ENCODE results near the gene ABRAXAS1. TPM values are rescaled to one million over a fixed set of nuclear protein-coding genes. Genes with fewer than 3 reads are reported as not detected.

ABRAXAS1 gene
- total RNA-seq, 1 donor from 2014 or later, result 27.2 TPM

- H3K27ac Mint-ChIP-seq, result peak overlapping the region; percentile 99
- no peaks in the 10 kb centered on the region for H3K27me3 Mint-ChIP-seq
- peak overlapping the region; percentile 99 for H3K4me3 Mint-ChIP-seq (ENCODE audit: low read depth)
- H3K4me1 Mint-ChIP-seq (ENCODE audit: low read depth), result peaks cover 14% of the 10 kb centered on the region
- no peak for DNase-seq (ENCODE audit: low spot score, unreplicated experiment)
- no peak for TF ChIP-seq CTCF (IDR thresholded peaks at IDR 0.05; ENCODE audit: unreplicated experiment)
- peaks cover 20% of the 10 kb centered on the region for H3K36me3 Mint-ChIP-seq (ENCODE audit: insufficient read depth)
- H3K9me3 Mint-ChIP-seq (ENCODE audit: low read depth), result no peaks in the 10 kb centered on the region
Measured at GRCh38 chr4:83456184-83456501, 28.8 kb downstream of the ABRAXAS1 start.

GRCh38 chr4:83455281-83456183, 29.4 kb downstream of the ABRAXAS1 start, which contains the start of the genes HELQ and MRPS18C:
Gene HELQ, minus strand, starts transcription at chr4:83455823. Its CDS starts 130 bp downstream, at chr4:83455693.
Gene MRPS18C, plus strand, starts transcription at chr4:83456058. Its CDS starts 20 bp downstream, at chr4:83456078.
- no peak for TF ChIP-seq CTCF (IDR thresholded peaks at IDR 0.05; ENCODE audit: unreplicated experiment)
- Mint-ChIP-seq H3K27ac (peak within 1 kb of the TSS; percentile 99), H3K9me3 (ENCODE audit: low read depth) (no peaks in the 10 kb centered on the region), H3K4me1 (ENCODE audit: low read depth) (peaks cover 14% of the 10 kb centered on the region), H3K27me3 (no peaks in the 10 kb centered on the region), H3K4me3 (ENCODE audit: low read depth) (peak within 1 kb of the TSS; percentile 99), H3K36me3 (ENCODE audit: insufficient read depth) (peaks cover 20% of the 10 kb centered on the region)
- peak; percentile 88 for DNase-seq (ENCODE audit: low spot score, unreplicated experiment)

GRCh38 chr4:83454686-83455085, 30.2 kb downstream of the ABRAXAS1 start:
- DNase-seq (ENCODE audit: low spot score, unreplicated experiment), result no peak
- Mint-ChIP-seq H3K4me1 (ENCODE audit: low read depth) (peaks cover 14% of the 10 kb centered on the region), H3K27ac (peak overlapping the region; percentile 99), H3K36me3 (ENCODE audit: insufficient read depth) (peaks cover 19% of the 10 kb centered on the region), H3K27me3 (no peaks in the 10 kb centered on the region), H3K4me3 (ENCODE audit: low read depth) (peak overlapping the region; percentile 99), H3K9me3 (ENCODE audit: low read depth) (no peaks in the 10 kb centered on the region)
- TF ChIP-seq CTCF (IDR thresholded peaks at IDR 0.05; ENCODE audit: unreplicated experiment), result no peak

GRCh38 chr4:83449009-83449408, 35.9 kb downstream of the ABRAXAS1 start:
- Mint-ChIP-seq H3K27ac (no peak overlapping the region), H3K27me3 (no peaks in the 10 kb centered on the region), H3K4me1 (ENCODE audit: low read depth) (no peaks in the 10 kb centered on the region), H3K9me3 (ENCODE audit: low read depth) (no peaks in the 10 kb centered on the region), H3K4me3 (ENCODE audit: low read depth) (no peak overlapping the region), H3K36me3 (ENCODE audit: insufficient read depth) (peaks cover 13% of the 10 kb centered on the region)
- TF ChIP-seq CTCF (IDR thresholded peaks at IDR 0.05; ENCODE audit: unreplicated experiment), result no peak
- DNase-seq (ENCODE audit: low spot score, unreplicated experiment), result no peak

- DNase-seq (ENCODE audit: low spot score, unreplicated experiment), result no peak
- H3K27me3 Mint-ChIP-seq, result no peaks in the 10 kb centered on the region
- H3K27ac Mint-ChIP-seq, result no peak overlapping the region
- H3K36me3 Mint-ChIP-seq (ENCODE audit: insufficient read depth), result peaks cover 7% of the 10 kb centered on the region
- no peak for TF ChIP-seq CTCF (IDR thresholded peaks at IDR 0.05; ENCODE audit: unreplicated experiment)
- H3K4me3 Mint-ChIP-seq (ENCODE audit: low read depth), result no peak overlapping the region
- no peaks in the 10 kb centered on the region for H3K4me1 Mint-ChIP-seq (ENCODE audit: low read depth)
- H3K9me3 Mint-ChIP-seq (ENCODE audit: low read depth), result no peaks in the 10 kb centered on the region
Measured at GRCh38 chr4:83440899-83441298, 44.0 kb downstream of the ABRAXAS1 start.

All from progenitor cell of endocrine pancreas (in vitro differentiated cells).